Measurements from ENCODE around the gene SORBS1.

GRCh38 chr10:95291365-95292039 lies 269.7 kb downstream of the SORBS1 start:
- TF ChIP-seq CTCF (conservative IDR thresholded peaks at IDR 0.05) (no peak), ZFX (IDR thresholded peaks at IDR 0.05) (no peak)

Data from C4-2B (cell line).